Mesendoderm (in vitro differentiated cells): ENCODE measurements around the gene RAB6D. TPM values are rescaled to one million over a fixed set of nuclear protein-coding genes. Genes with fewer than 3 reads are reported as not detected.
A peak's percentile ranks its signal among the peaks of the same experiment; 100 is the strongest.
"Not testable (repeated sequence)": the region's sequence is repeated elsewhere in the genome, so short reads cannot be mapped to it uniquely, and the experiment has no call there.

ENCODE experiments used
- DNase-seq: peaks from one replicate; pipeline ENCODE4 v3.0.0; 2013
- H2AK5ac ChIP-seq: 2 replicates; pipeline ENCODE4 v1.6.1; 2013; ENCODE audit warnings: low read length, inconsistent platforms
- H2BK120ac ChIP-seq: 2 replicates; pipeline ENCODE4 v1.6.1; 2013; ENCODE audit warnings: low read depth, mild to moderate bottlenecking, low read length, moderate library complexity, mixed read lengths
- H2BK15ac ChIP-seq: replicated peaks from 2 replicates; pipeline ENCODE4 v1.6.1; 2013; ENCODE audit warnings: low read depth, mild to moderate bottlenecking, moderate library complexity
- H2BK5ac ChIP-seq: 2 replicates; pipeline ENCODE4 v1.6.1; 2013; ENCODE audit warnings: low read length, inconsistent platforms
- H3K18ac ChIP-seq: 2 replicates; pipeline ENCODE4 v1.6.1; 2013; ENCODE audit warnings: mild to moderate bottlenecking, low read length, mixed read lengths
- H3K23ac ChIP-seq: one replicate; pipeline ENCODE4 v1.6.1; 2013; ENCODE audit warnings: low read length
- H3K27ac ChIP-seq: 2 replicates; pipeline ENCODE4 v1.5.1; 2013; ENCODE audit warnings: low read depth, mild to moderate bottlenecking, inconsistent platforms, low read length, moderate library complexity
- H3K27me3 ChIP-seq: 2 replicates; pipeline ENCODE4 v1.6.1; 2013; ENCODE audit warnings: low read length, control low read depth, mild to moderate bottlenecking, inconsistent platforms; ENCODE audit not compliant: insufficient read depth, poor library complexity
- H3K36me3 ChIP-seq: 2 replicates; pipeline ENCODE4 v1.6.1; 2013; ENCODE audit warnings: low read length, inconsistent platforms; ENCODE audit not compliant: control insufficient read depth, insufficient read depth
- H3K4ac ChIP-seq: one replicate; pipeline ENCODE4 v1.6.1; 2013; ENCODE audit warnings: low read depth, mild to moderate bottlenecking, low read length, moderate library complexity
- H3K4me1 ChIP-seq: 2 replicates; pipeline ENCODE4 v1.6.1; 2013; ENCODE audit warnings: low read depth, low read length, inconsistent platforms; ENCODE audit not compliant: control insufficient read depth
- H3K4me2 ChIP-seq: 2 replicates; pipeline ENCODE4 v1.6.1; 2013; ENCODE audit warnings: low read length
- H3K4me3 ChIP-seq: 2 replicates; pipeline ENCODE4 v1.5.1; 2013; ENCODE audit warnings: mild to moderate bottlenecking, low read length
- H3K56ac ChIP-seq: one replicate; pipeline ENCODE4 v1.6.1; 2013; ENCODE audit warnings: low read length
- H3K79me1 ChIP-seq: 2 replicates; pipeline ENCODE4 v1.6.1; 2013; ENCODE audit warnings: low read length, inconsistent platforms
- H3K79me2 ChIP-seq: 2 replicates; pipeline ENCODE4 v1.6.1; 2013; ENCODE audit warnings: mild to moderate bottlenecking, low read length; ENCODE audit not compliant: control insufficient read depth, insufficient read depth
- H3K9ac ChIP-seq: 2 replicates; pipeline ENCODE4 v1.6.1; 2013; ENCODE audit warnings: low read length, inconsistent platforms
- H4K5ac ChIP-seq: one replicate; pipeline ENCODE4 v1.6.1; 2013; ENCODE audit warnings: low read length
- H4K8ac ChIP-seq: one replicate; pipeline ENCODE4 v1.6.1; 2013; ENCODE audit warnings: low read depth, mild to moderate bottlenecking, control low read depth, low read length, moderate library complexity
- WGBS: extraction: QIAGEN DNeasy Blood & Tissue Kit; methylation state at CpG from one replicate; pipeline ENCODE4 v1.1.7; 2013; ENCODE audit warnings: low lambda C conversion rate, missing lambda C conversion rate; ENCODE audit not compliant: insufficient coverage; ENCODE audit errors: extremely low coverage; 5-methylcytosine and 5-hydroxymethylcytosine counted together
- polyA plus RNA-seq, 2 experiments: library from polyadenylated mRNA; stranded (reverse); fragments of 200-250 nt; gene quantifications; one replicate each; pipeline ENCODE4 v1.2.3, GENCODE V29; 2013

The RAB6D gene
- polyA plus RNA-seq (2013, experiment 1 of 2), result 0.21 TPM
- polyA plus RNA-seq (2013, experiment 2 of 2), result 0.14 TPM

- not testable (repeated sequence) for H3K4me3 ChIP-seq, H3K79me2 ChIP-seq, H3K23ac ChIP-seq, H2BK15ac ChIP-seq, H3K79me1 ChIP-seq, H2BK120ac ChIP-seq, H2AK5ac ChIP-seq, H3K4ac ChIP-seq, H4K8ac ChIP-seq, H2BK5ac ChIP-seq, H3K27me3 ChIP-seq, H4K5ac ChIP-seq, H3K36me3 ChIP-seq, H3K27ac ChIP-seq, H3K4me1 ChIP-seq, H3K18ac ChIP-seq
- H3K56ac ChIP-seq, result peak within 1 kb of the TSS; percentile 80
- no CpG with 5 or more reads among the region's 50 CpGs for WGBS
- DNase-seq, result peak; percentile 57
- peak within 1 kb of the TSS; percentile 40 for H3K4me2 ChIP-seq
- peak within 1 kb of the TSS; percentile 54 for H3K9ac ChIP-seq
These were observed at the start of gene RAB6D for GRCh38 chr2:131363703-131364186. Gene RAB6D (minus strand): TSS chr2:131364168. CDS start chr2:131363720, 448 bp downstream.

GRCh38 chr2:131413148-131413747, 49.3 kb upstream of the RAB6D start:
- Histone ChIP-seq H3K9ac (no peak overlapping the region), H3K79me2 (no peaks in the 10 kb centered on the region), H3K4me2 (no peak overlapping the region), H3K4me3 (no peak overlapping the region), H4K8ac (no peak overlapping the region), H3K27me3 (no peaks in the 10 kb centered on the region), H3K27ac (no peak overlapping the region), H3K23ac (no peak overlapping the region), H2BK120ac (no peak overlapping the region), H3K56ac (no peak overlapping the region), H3K4me1 (no peaks in the 10 kb centered on the region), H2AK5ac (no peak overlapping the region), H3K4ac (peak overlapping the region; percentile 45), H3K36me3 (no peaks in the 10 kb centered on the region), H3K18ac (no peak overlapping the region), H2BK5ac (no peak overlapping the region), H2BK15ac (no peak overlapping the region), H3K79me1 (no peaks in the 10 kb centered on the region), H4K5ac (no peak overlapping the region)
- WGBS, result no CpG with 5 or more reads among the region's 7 CpGs
- DNase-seq, result peak; percentile 49

- Histone ChIP-seq H3K27ac (no peak overlapping the region), H2AK5ac (no peak overlapping the region), H3K79me2 (no peaks in the 10 kb centered on the region), H4K8ac (no peak overlapping the region), H3K9ac (no peak overlapping the region), H3K23ac (no peak overlapping the region), H3K56ac (no peak overlapping the region), H3K18ac (no peak overlapping the region), H3K79me1 (no peaks in the 10 kb centered on the region), H2BK5ac (no peak overlapping the region), H2BK15ac (no peak overlapping the region), H3K4me1 (no peaks in the 10 kb centered on the region), H2BK120ac (no peak overlapping the region), H3K4me2 (no peak overlapping the region), H4K5ac (no peak overlapping the region), H3K4ac (no peak overlapping the region), H3K36me3 (no peaks in the 10 kb centered on the region), H3K27me3 (no peaks in the 10 kb centered on the region), H3K4me3 (no peak overlapping the region)
- DNase-seq, result no peak
- no CpG with 5 or more reads among the region's 2 CpGs for WGBS
These were observed 46.2 kb upstream of the RAB6D start for GRCh38 chr2:131410173-131410572.

- Histone ChIP-seq H3K27ac (no peak overlapping the region), H4K8ac (no peak overlapping the region), H3K27me3 (no peaks in the 10 kb centered on the region), H3K79me2 (no peaks in the 10 kb centered on the region), H3K79me1 (no peaks in the 10 kb centered on the region), H3K9ac (no peak overlapping the region), H2BK15ac (no peak overlapping the region), H3K4me3 (no peak overlapping the region), H3K36me3 (no peaks in the 10 kb centered on the region), H3K18ac (no peak overlapping the region), H2BK120ac (no peak overlapping the region), H3K4me1 (no peaks in the 10 kb centered on the region), H3K4me2 (no peak overlapping the region), H2AK5ac (no peak overlapping the region), H3K23ac (no peak overlapping the region), H2BK5ac (no peak overlapping the region), H3K4ac (no peak overlapping the region), H4K5ac (no peak overlapping the region), H3K56ac (no peak overlapping the region)
- no peak for DNase-seq
These were observed 44.8 kb upstream of the RAB6D start for GRCh38 chr2:131408778-131409177.

- H3K79me1 ChIP-seq, result no peaks in the 10 kb centered on the region
- H3K36me3 ChIP-seq, result no peaks in the 10 kb centered on the region
- no peak overlapping the region for H3K18ac ChIP-seq
- no peak overlapping the region for H3K56ac ChIP-seq
- H2BK120ac ChIP-seq, result no peak overlapping the region
- no peak overlapping the region for H2BK15ac ChIP-seq
- no peak overlapping the region for H3K27ac ChIP-seq
- no peak overlapping the region for H2AK5ac ChIP-seq
- H3K4ac ChIP-seq, result no peak overlapping the region
- H3K27me3 ChIP-seq, result no peaks in the 10 kb centered on the region
- H4K8ac ChIP-seq, result no peak overlapping the region
- H4K5ac ChIP-seq, result no peak overlapping the region
- no peaks in the 10 kb centered on the region for H3K4me1 ChIP-seq
- H3K79me2 ChIP-seq, result no peaks in the 10 kb centered on the region
- no peak overlapping the region for H3K4me2 ChIP-seq
- no peak for DNase-seq
- H3K23ac ChIP-seq, result no peak overlapping the region
- H3K9ac ChIP-seq, result no peak overlapping the region
- H2BK5ac ChIP-seq, result no peak overlapping the region
- no peak overlapping the region for H3K4me3 ChIP-seq
These were observed 44.2 kb upstream of the RAB6D start for GRCh38 chr2:131408207-131408606.

- no peak for DNase-seq
- WGBS, result no CpG with 5 or more reads among the region's 12 CpGs
- Histone ChIP-seq H2BK15ac (no peak overlapping the region), H3K4me3 (no peak overlapping the region), H3K27me3 (no peaks in the 10 kb centered on the region), H3K18ac (no peak overlapping the region), H3K79me1 (no peaks in the 10 kb centered on the region), H3K36me3 (no peaks in the 10 kb centered on the region), H4K5ac (no peak overlapping the region), H4K8ac (no peak overlapping the region), H3K79me2 (no peaks in the 10 kb centered on the region), H2BK120ac (no peak overlapping the region), H2AK5ac (no peak overlapping the region), H3K27ac (no peak overlapping the region), H3K23ac (no peak overlapping the region), H3K9ac (no peak overlapping the region), H3K56ac (no peak overlapping the region), H3K4ac (no peak overlapping the region), H3K4me2 (no peak overlapping the region), H3K4me1 (no peaks in the 10 kb centered on the region), H2BK5ac (no peak overlapping the region)
These were observed 40.8 kb upstream of the RAB6D start for GRCh38 chr2:131404753-131405152.
